CD4-positive, alpha-beta T cell (primary cell): ENCODE data around the gene KBTBD7. TPM values are rescaled to one million over a fixed set of nuclear protein-coding genes. Genes with fewer than 3 reads are reported as not detected.

Experiments used
- ATAC-seq: fragments of 200-7000 bp; cut with Tn5 transposase; one replicate; pipeline ENCODE4 v1.10.0; 2022; ENCODE audit warnings: mild to moderate bottlenecking; ENCODE audit not compliant: poor library complexity
- CTCF ChIA-PET: fragments of 350-600 bp; sonication (Branson Sonifier 250); formaldehyde crosslinking; loops from one replicate; lab custom pipeline; 2021; ENCODE audit warnings: antibody characterized with exemption, inconsistent platforms; lab: Charles Lee
- POLR2A ChIA-PET: fragments of 350-600 bp; sonication (Branson Sonifier 250); formaldehyde crosslinking; loops from one replicate; lab custom pipeline; 2021; ENCODE audit warnings: antibody characterized with exemption, inconsistent platforms; lab: Charles Lee
- DNase-seq, 14 experiments: peaks; one replicate each; pipeline ENCODE4 v3.0.0-alpha.2; 2013 to 2020; ENCODE audit warnings: mixed read lengths in 2 of 14
- H3K27ac ChIP-seq, 2 donors: one replicate each; pipeline versions ENCODE4 v1.5.1 to v1.7.0; 2013; ENCODE audit warnings: low read length in 2 of 2, low read depth in 1 of 2, mild to moderate bottlenecking in 1 of 2
- H3K27me3 ChIP-seq, 2 experiments: 1 replicate in 1 of 2; 2 replicates in 1 of 2; pipeline versions ENCODE4 v1.6.1 to v1.7.0; 2013; ENCODE audit warnings: low read length in 2 of 2, control low read depth in 1 of 2, mild to moderate bottlenecking in 1 of 2, moderate library complexity in 1 of 2; ENCODE audit not compliant: insufficient read depth in 2 of 2, control insufficient read depth in 1 of 2
- H3K36me3 ChIP-seq: one replicate; pipeline ENCODE4 v1.6.1; 2013; ENCODE audit warnings: low read length, control low read depth; ENCODE audit not compliant: insufficient read depth
- H3K4me1 ChIP-seq: one replicate; pipeline ENCODE4 v1.6.1; 2013; ENCODE audit warnings: low read length, control low read depth; ENCODE audit not compliant: insufficient read depth
- H3K4me3 ChIP-seq: one replicate; pipeline ENCODE4 v1.5.1; 2013; ENCODE audit warnings: mild to moderate bottlenecking, low read length, moderate library complexity
- H3K9me3 ChIP-seq, 2 experiments: 1 replicate in 1 of 2; 2 replicates in 1 of 2; pipeline versions ENCODE4 v1.6.1 to v1.7.0; 2013; ENCODE audit warnings: low read length in 2 of 2, mild to moderate bottlenecking in 2 of 2, control low read depth in 1 of 2, moderate library complexity in 1 of 2; ENCODE audit not compliant: control insufficient read depth in 1 of 2, insufficient read depth in 1 of 2
- H3K27ac Mint-ChIP-seq: one replicate; pipeline ENCODE4 v1.8.0; 2020; ENCODE audit warnings: mixed read lengths
- H3K27me3 Mint-ChIP-seq: one replicate; pipeline ENCODE4 v1.8.0; 2021; ENCODE audit warnings: mixed read lengths
- H3K36me3 Mint-ChIP-seq: one replicate; pipeline ENCODE4 v1.8.0; 2021; ENCODE audit warnings: low read depth, mixed read lengths
- H3K4me1 Mint-ChIP-seq: one replicate; pipeline ENCODE4 v1.8.0; 2021; ENCODE audit warnings: low read depth, mixed read lengths
- H3K4me3 Mint-ChIP-seq: one replicate; pipeline ENCODE4 v1.8.0; 2020; ENCODE audit warnings: mild to moderate bottlenecking, mixed read lengths
- H3K9me3 Mint-ChIP-seq: one replicate; pipeline ENCODE4 v1.8.0; 2020; ENCODE audit warnings: mixed read lengths
- intact Hi-C, 2 experiments: fragments of 100-400 bp; cut with DNase I in 1 of 2; cut with micrococcal nuclease in 1 of 2; formaldehyde crosslinking; loops; one replicate each; pipeline versions ENCODE4 v1.15.1 to v1.9.0; 2023 to 2025; cut with DNase I, micrococcal nuclease
- total RNA-seq, 174 experiments: library from RNA in 2 of 174; stranded (reverse) in 2 of 174; gene quantifications; one replicate each; pipeline ENCODE4 v1.2.3 and lab custom pipeline; 2021 to 2026
- TF ChIP-seq, protein P1 (sequence below): fragments of 200-600 bp; IDR thresholded peaks from one replicate; pipeline ENCODE4 v1.8.0; 2022; ENCODE audit warnings: antibody characterized with exemption, mild to moderate bottlenecking

KBTBD7 gene
- total RNA-seq, 2 experiments from 2014 or later = 2.7 to 3.1 TPM

- POLR2A ChIA-PET = no interaction called here
- no peaks in the 10 kb centered on the region for H3K27me3 Mint-ChIP-seq
- Histone ChIP-seq H3K27me3 (no peaks in the 10 kb centered on the region), H3K4me3 (no peak overlapping the region), H3K36me3 (no peaks in the 10 kb centered on the region), H3K9me3 (peaks cover 14 to 58% of the 10 kb centered on the region in 2 experiments), H3K27ac (no peak overlapping the region), H3K4me1 (no peaks in the 10 kb centered on the region)
- CTCF ChIA-PET = no interaction called here
- H3K9me3 Mint-ChIP-seq = peaks cover 38% of the 10 kb centered on the region
- TF ChIP-seq, protein P1, sequence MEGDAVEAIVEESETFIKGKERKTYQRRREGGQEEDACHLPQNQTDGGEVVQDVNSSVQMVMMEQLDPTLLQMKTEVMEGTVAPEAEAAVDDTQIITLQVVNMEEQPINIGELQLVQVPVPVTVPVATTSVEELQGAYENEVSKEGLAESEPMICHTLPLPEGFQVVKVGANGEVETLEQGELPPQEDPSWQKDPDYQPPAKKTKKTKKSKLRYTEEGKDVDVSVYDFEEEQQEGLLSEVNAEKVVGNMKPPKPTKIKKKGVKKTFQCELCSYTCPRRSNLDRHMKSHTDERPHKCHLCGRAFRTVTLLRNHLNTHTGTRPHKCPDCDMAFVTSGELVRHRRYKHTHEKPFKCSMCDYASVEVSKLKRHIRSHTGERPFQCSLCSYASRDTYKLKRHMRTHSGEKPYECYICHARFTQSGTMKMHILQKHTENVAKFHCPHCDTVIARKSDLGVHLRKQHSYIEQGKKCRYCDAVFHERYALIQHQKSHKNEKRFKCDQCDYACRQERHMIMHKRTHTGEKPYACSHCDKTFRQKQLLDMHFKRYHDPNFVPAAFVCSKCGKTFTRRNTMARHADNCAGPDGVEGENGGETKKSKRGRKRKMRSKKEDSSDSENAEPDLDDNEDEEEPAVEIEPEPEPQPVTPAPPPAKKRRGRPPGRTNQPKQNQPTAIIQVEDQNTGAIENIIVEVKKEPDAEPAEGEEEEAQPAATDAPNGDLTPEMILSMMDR = no peak
- intact Hi-C loops = no loop called here
- H3K27ac Mint-ChIP-seq = no peak overlapping the region
- peaks cover 76% of the 10 kb centered on the region for H3K36me3 Mint-ChIP-seq
- no peak overlapping the region for H3K4me3 Mint-ChIP-seq
- ATAC-seq = no peak
- H3K4me1 Mint-ChIP-seq = no peaks in the 10 kb centered on the region
- no peak for DNase-seq
These were observed 44.3 kb downstream of the KBTBD7 start for GRCh38 chr13:41150058-41150457.

- no peaks in the 10 kb centered on the region for H3K27me3 Mint-ChIP-seq
- intact Hi-C loops = no loop called here
- peaks cover 38% of the 10 kb centered on the region for H3K9me3 Mint-ChIP-seq
- Histone ChIP-seq H3K4me3 (no peak overlapping the region), H3K9me3 (peaks cover 14 to 58% of the 10 kb centered on the region in 2 experiments), H3K36me3 (no peaks in the 10 kb centered on the region), H3K27me3 (no peaks in the 10 kb centered on the region), H3K4me1 (no peaks in the 10 kb centered on the region), H3K27ac (no peak overlapping the region)
- no peak for ATAC-seq
- ChIA-PET CTCF (no interaction called here), POLR2A (no interaction called here)
- H3K4me1 Mint-ChIP-seq = no peaks in the 10 kb centered on the region
- H3K36me3 Mint-ChIP-seq = peaks cover 72% of the 10 kb centered on the region
- H3K4me3 Mint-ChIP-seq = no peak overlapping the region
- DNase-seq = no peak
- TF ChIP-seq, protein P1 = no peak
- H3K27ac Mint-ChIP-seq = no peak overlapping the region
These were observed 45.7 kb downstream of the KBTBD7 start for GRCh38 chr13:41148419-41149283.

GRCh38 chr13:41145136-41145908, 49.0 kb downstream of the KBTBD7 start:
- peaks cover 42% of the 10 kb centered on the region for H3K36me3 Mint-ChIP-seq
- H3K9me3 Mint-ChIP-seq = peaks cover 18% of the 10 kb centered on the region
- H3K4me3 ChIP-seq = no peak overlapping the region
- no peak overlapping the region for H3K4me3 Mint-ChIP-seq
- H3K4me1 Mint-ChIP-seq = no peaks in the 10 kb centered on the region
- no peaks in the 10 kb centered on the region for H3K27me3 ChIP-seq
- ChIA-PET POLR2A (no interaction called here), CTCF (no interaction called here)
- H3K36me3 ChIP-seq = no peaks in the 10 kb centered on the region
- intact Hi-C loops = no loop called here
- ATAC-seq (no peak), DNase-seq (no peak)
- H3K27ac ChIP-seq = no peak overlapping the region
- no peaks in the 10 kb centered on the region for H3K27me3 Mint-ChIP-seq
- H3K4me1 ChIP-seq = no peaks in the 10 kb centered on the region
- TF ChIP-seq, protein P1 = no peak
- no peak overlapping the region for H3K27ac Mint-ChIP-seq
- peaks cover 14 to 32% of the 10 kb centered on the region in 2 experiments for H3K9me3 ChIP-seq
